Measurements from ENCODE around the gene TMEM131L. TPM values are rescaled to one million over a fixed set of nuclear protein-coding genes. Genes with fewer than 3 reads are reported as not detected.
A peak's percentile ranks its signal among the peaks of the same experiment; 100 is the strongest.
"Not testable (repeated sequence)": the region's sequence is repeated elsewhere in the genome, so short reads cannot be mapped to it uniquely, and the experiment has no call there.

TMEM131L gene
- polyA plus RNA-seq, 5 donors, result 24.2 to 35.4 (median 28.2) TPM

GRCh38 chr4:153538487-153539357 lies 72.6 kb downstream of the TMEM131L start:
- peak; percentile 71 for DNase-seq

- DNase-seq, result no peak
Measured at GRCh38 chr4:153539422-153539821, 73.3 kb downstream of the TMEM131L start.

- DNase-seq, result no peak
Measured at GRCh38 chr4:153541456-153542096, 75.4 kb downstream of the TMEM131L start.

- DNase-seq, result no peak
Measured at GRCh38 chr4:153542131-153542530, 76.0 kb downstream of the TMEM131L start.

GRCh38 chr4:153542834-153543233 lies 76.7 kb downstream of the TMEM131L start:
- no peak for DNase-seq

- DNase-seq, result no peak
Measured at GRCh38 chr4:153543351-153543750, 77.2 kb downstream of the TMEM131L start.

- no peak for DNase-seq
Measured at GRCh38 chr4:153545822-153546221, 79.7 kb downstream of the TMEM131L start.

- DNase-seq, result no peak
Measured at GRCh38 chr4:153546280-153546679, 80.1 kb downstream of the TMEM131L start.

GRCh38 chr4:153547520-153547919 lies 81.4 kb downstream of the TMEM131L start:
- no peak for DNase-seq

- DNase-seq, result not testable (repeated sequence)
Measured at GRCh38 chr4:153548907-153549306, 82.7 kb downstream of the TMEM131L start.

- DNase-seq, result no peak
Measured at GRCh38 chr4:153549405-153549804, 83.2 kb downstream of the TMEM131L start.

- no peak for DNase-seq
Measured at GRCh38 chr4:153553155-153553818, 87.1 kb downstream of the TMEM131L start.

GRCh38 chr4:153553819-153554170 lies 87.6 kb downstream of the TMEM131L start:
- no peak for DNase-seq

- peak; percentile 79 to 81 for DNase-seq
Measured at GRCh38 chr4:153555730-153556434, 89.7 kb downstream of the TMEM131L start.

- no peak for DNase-seq
Measured at GRCh38 chr4:153556435-153556815, 90.3 kb downstream of the TMEM131L start.

GRCh38 chr4:153560908-153561307 lies 94.7 kb downstream of the TMEM131L start:
- DNase-seq, result no peak

- DNase-seq, result no peak
Measured at GRCh38 chr4:153564630-153565525, 98.7 kb downstream of the TMEM131L start.

GRCh38 chr4:153566631-153567150 lies 100.5 kb downstream of the TMEM131L start:
- DNase-seq, result no peak

GRCh38 chr4:153567660-153568059 lies 101.5 kb downstream of the TMEM131L start:
- not testable (repeated sequence) for DNase-seq

- no peak for DNase-seq
Measured at GRCh38 chr4:153570228-153570973, 104.2 kb downstream of the TMEM131L start.
